Measurements from ENCODE around the gene NAALADL2. TPM values are rescaled to one million over a fixed set of nuclear protein-coding genes. Genes with fewer than 3 reads are reported as not detected.

The NAALADL2 gene
- total and polyA plus RNA-seq, 7 donors, result 0.56 to 3.3 (median 1.6) TPM

GRCh38 chr3:175005193-175005592 is 146.1 kb downstream of the NAALADL2 start:
- WGBS, 3 donors, result 60 to 72% (median 61%) methylated on average over 1 of the region's 1 CpG
- DNase-seq (no peak), ATAC-seq (no peak)
- Histone ChIP-seq H3K27ac (no peak overlapping the region), H3K27me3 (ENCODE audit: insufficient read depth in 3 of 3, low read length in 2 of 3) (no peaks in the 10 kb centered on the region), H3K4me3 (no peak overlapping the region), H3K9me3 (no peaks in the 10 kb centered on the region), H3K4me1 (no peaks in the 10 kb centered on the region), H3K36me3 (ENCODE audit: insufficient read depth in 1 of 2, low read depth in 1 of 2) (no peaks in the 10 kb centered on the region)
- TF ChIP-seq, protein P1, sequence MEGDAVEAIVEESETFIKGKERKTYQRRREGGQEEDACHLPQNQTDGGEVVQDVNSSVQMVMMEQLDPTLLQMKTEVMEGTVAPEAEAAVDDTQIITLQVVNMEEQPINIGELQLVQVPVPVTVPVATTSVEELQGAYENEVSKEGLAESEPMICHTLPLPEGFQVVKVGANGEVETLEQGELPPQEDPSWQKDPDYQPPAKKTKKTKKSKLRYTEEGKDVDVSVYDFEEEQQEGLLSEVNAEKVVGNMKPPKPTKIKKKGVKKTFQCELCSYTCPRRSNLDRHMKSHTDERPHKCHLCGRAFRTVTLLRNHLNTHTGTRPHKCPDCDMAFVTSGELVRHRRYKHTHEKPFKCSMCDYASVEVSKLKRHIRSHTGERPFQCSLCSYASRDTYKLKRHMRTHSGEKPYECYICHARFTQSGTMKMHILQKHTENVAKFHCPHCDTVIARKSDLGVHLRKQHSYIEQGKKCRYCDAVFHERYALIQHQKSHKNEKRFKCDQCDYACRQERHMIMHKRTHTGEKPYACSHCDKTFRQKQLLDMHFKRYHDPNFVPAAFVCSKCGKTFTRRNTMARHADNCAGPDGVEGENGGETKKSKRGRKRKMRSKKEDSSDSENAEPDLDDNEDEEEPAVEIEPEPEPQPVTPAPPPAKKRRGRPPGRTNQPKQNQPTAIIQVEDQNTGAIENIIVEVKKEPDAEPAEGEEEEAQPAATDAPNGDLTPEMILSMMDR (IDR thresholded peaks at IDR 0.05), result no peak
- intact Hi-C loops (cut with DNase I), result no loop called here

DNA sequence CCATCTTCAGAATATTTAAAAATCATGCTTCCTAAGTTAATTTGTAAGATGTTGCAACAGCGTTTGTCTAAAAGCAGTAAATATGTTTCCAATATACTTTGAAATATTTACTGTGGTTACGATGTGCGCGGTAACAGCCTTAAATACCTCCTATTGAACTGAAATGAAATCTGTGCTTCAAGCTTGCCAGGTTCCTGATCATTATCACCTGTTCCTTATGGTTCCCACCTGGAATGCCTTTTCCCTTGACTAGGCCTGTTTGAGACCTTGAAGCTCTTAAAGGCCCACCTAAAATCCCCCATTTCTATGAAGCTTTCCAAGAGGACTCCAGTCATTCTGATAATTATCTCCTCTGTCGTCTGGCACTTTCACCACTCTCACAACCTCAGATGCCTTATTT is 146.7 kb downstream of the NAALADL2 start:
- Histone ChIP-seq H3K4me3 (no peak overlapping the region), H3K27me3 (ENCODE audit: insufficient read depth in 3 of 3, low read length in 2 of 3) (no peaks in the 10 kb centered on the region), H3K9me3 (no peaks in the 10 kb centered on the region), H3K27ac (no peak overlapping the region), H3K4me1 (no peaks in the 10 kb centered on the region), H3K36me3 (ENCODE audit: insufficient read depth in 1 of 2, low read depth in 1 of 2) (no peaks in the 10 kb centered on the region)
- no peak for ATAC-seq
- 82 to 90% (median 88%) methylated on average over 5 of the region's 5 CpGs for WGBS, 3 donors
- DNase-seq, result no peak
- intact Hi-C loops (cut with DNase I), result no loop called here
- TF ChIP-seq, protein P1 (IDR thresholded peaks at IDR 0.05), result no peak

- TF ChIP-seq, protein P1 (IDR thresholded peaks at IDR 0.05), result no peak
- H3K27ac ChIP-seq, result no peak overlapping the region
Observed at GRCh38 chr3:175007306-175007705, 148.2 kb downstream of the NAALADL2 start.

GRCh38 chr3:175009295-175009694 is 150.2 kb downstream of the NAALADL2 start:
- Histone ChIP-seq H3K27ac (no peak overlapping the region), H3K9me3 (no peaks in the 10 kb centered on the region), H3K36me3 (ENCODE audit: insufficient read depth in 1 of 2, low read depth in 1 of 2) (no peaks in the 10 kb centered on the region), H3K4me3 (no peak overlapping the region), H3K27me3 (ENCODE audit: insufficient read depth in 3 of 3, low read length in 2 of 3) (no peaks in the 10 kb centered on the region), H3K4me1 (no peaks in the 10 kb centered on the region)
- 95 to 99% (median 98%) methylated on average over 2 of the region's 2 CpGs for WGBS, 3 donors
- intact Hi-C loops (cut with DNase I), result no loop called here
- ATAC-seq, result no peak
- no peak for DNase-seq
- TF ChIP-seq, protein P1 (IDR thresholded peaks at IDR 0.05), result no peak

More at GRCh38 chr3:175007306-175007705, 148.2 kb downstream of the NAALADL2 start:
- intact Hi-C loops (cut with DNase I), result no loop called here
- 82 to 95% (median 93%) methylated on average over 1 of the region's 1 CpG for WGBS, 3 donors
- no peak for ATAC-seq
- H3K36me3 ChIP-seq (ENCODE audit: insufficient read depth in 1 of 2, low read depth in 1 of 2), result no peaks in the 10 kb centered on the region
- H3K9me3 ChIP-seq, result no peaks in the 10 kb centered on the region
- H3K4me1 ChIP-seq, result no peaks in the 10 kb centered on the region
- H3K27me3 ChIP-seq (ENCODE audit: insufficient read depth in 3 of 3, low read length in 2 of 3), result no peaks in the 10 kb centered on the region
- H3K4me3 ChIP-seq, result no peak overlapping the region
- no peak for DNase-seq

DNA sequence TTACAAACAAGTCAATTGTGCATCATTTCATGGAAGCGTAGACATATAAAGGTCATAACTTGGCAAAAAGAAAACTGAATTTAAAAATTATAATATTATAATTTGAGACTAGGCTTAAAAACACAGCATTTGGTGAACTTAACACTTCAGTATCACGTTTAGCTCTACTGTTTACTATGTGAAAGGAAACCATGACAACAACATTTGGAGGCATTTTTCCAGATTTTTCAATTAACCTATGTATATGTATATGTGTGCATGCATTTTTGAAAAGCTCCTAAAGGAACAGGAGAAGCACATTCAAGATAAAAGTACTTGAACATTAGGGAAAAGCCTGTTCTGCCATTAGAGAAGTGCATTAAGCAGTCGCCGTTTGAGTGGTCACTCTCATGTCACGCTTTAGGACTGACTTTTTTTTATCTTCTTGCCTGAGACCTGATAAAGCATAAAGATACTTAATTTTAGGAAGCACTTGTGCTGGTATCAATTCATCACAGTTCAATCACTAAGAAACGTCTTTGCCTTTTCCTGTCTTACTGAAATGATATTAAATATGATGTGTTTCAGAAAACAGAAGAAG is 156.0 kb downstream of the NAALADL2 start:
- ATAC-seq, result no peak
- TF ChIP-seq, protein P1 (IDR thresholded peaks at IDR 0.05), result no peak

More for the DNA sequence above, 156.0 kb downstream of the NAALADL2 start:
- no peaks in the 10 kb centered on the region for H3K4me1 ChIP-seq
- no peaks in the 10 kb centered on the region for H3K9me3 ChIP-seq
- H3K27me3 ChIP-seq (ENCODE audit: insufficient read depth in 3 of 3, low read length in 2 of 3), result no peaks in the 10 kb centered on the region
- no peaks in the 10 kb centered on the region for H3K36me3 ChIP-seq (ENCODE audit: insufficient read depth in 1 of 2, low read depth in 1 of 2)
- H3K4me3 ChIP-seq, result no peak overlapping the region
- 57 to 63% (median 58%) methylated on average over 6 of the region's 6 CpGs for WGBS, 3 donors
- intact Hi-C loops (cut with DNase I), result no loop called here
- no peak for DNase-seq
- no peak overlapping the region for H3K27ac ChIP-seq

Measured in psoas muscle (tissue), 8 donors.